Smooth muscle cell (in vitro differentiated cells): ENCODE measurements around the gene NRCAM. TPM values are rescaled to one million over a fixed set of nuclear protein-coding genes. Genes with fewer than 3 reads are reported as not detected.

Experiments
- DNase-seq: peaks from one replicate; lab custom pipeline; 2025; ENCODE audit not compliant: unreplicated experiment; lab: John Stamatoyannopoulos, UW
- H2AFZ ChIP-seq: fragments of 200-600 bp; sonication (generic); 2 replicates; pipeline ENCODE4 v1.6.0; 2016; ENCODE audit warnings: antibody characterized with exemption, low read depth, mild to moderate bottlenecking
- H3F3A ChIP-seq: fragments of 200-600 bp; sonication (generic); 2 replicates; pipeline ENCODE4 v1.6.0; 2017; ENCODE audit warnings: antibody characterized with exemption, low read depth
- H3K27ac ChIP-seq: fragments of 200-600 bp; sonication (generic); 2 replicates; pipeline ENCODE4 v1.5.1; 2016; ENCODE audit warnings: low read depth, mild to moderate bottlenecking
- H3K27me3 ChIP-seq: fragments of 200-600 bp; sonication (generic); 2 replicates; pipeline ENCODE4 v1.6.1; 2016; ENCODE audit warnings: low read depth, mild to moderate bottlenecking
- H3K36me3 ChIP-seq: fragments of 200-600 bp; sonication (generic); 2 replicates; pipeline ENCODE4 v1.5.1; 2016; ENCODE audit warnings: low read depth
- H3K4me1 ChIP-seq: fragments of 200-600 bp; sonication (generic); 2 replicates; pipeline ENCODE4 v1.5.1; 2016; ENCODE audit warnings: low read depth
- H3K4me2 ChIP-seq: fragments of 200-600 bp; sonication (generic); 2 replicates; pipeline ENCODE4 v1.6.0; 2016; ENCODE audit warnings: mild to moderate bottlenecking
- H3K4me3 ChIP-seq: fragments of 200-600 bp; sonication (generic); 2 replicates; pipeline ENCODE4 v1.5.1; 2016; ENCODE audit warnings: mild to moderate bottlenecking
- H3K79me2 ChIP-seq: fragments of 200-600 bp; sonication (generic); 2 replicates; pipeline ENCODE4 v1.6.0; 2016; ENCODE audit warnings: low read depth, mild to moderate bottlenecking
- H3K9ac ChIP-seq: fragments of 200-600 bp; sonication (generic); 2 replicates; pipeline ENCODE4 v1.6.0; 2016; ENCODE audit warnings: low read depth
- H3K9me3 ChIP-seq: fragments of 200-600 bp; sonication (generic); replicated peaks from 2 replicates; pipeline ENCODE4 v1.5.1; 2016; ENCODE audit warnings: low read depth
- H4K20me1 ChIP-seq: fragments of 200-600 bp; sonication (generic); 2 replicates; pipeline ENCODE4 v1.6.0; 2016; ENCODE audit warnings: low read depth
- WGBS: methylation state at CpG from one replicate; pipeline ENCODE4 v1.1.7; 2016; ENCODE audit warnings: low lambda C conversion rate; 5-methylcytosine and 5-hydroxymethylcytosine counted together
- polyA plus RNA-seq: library from polyadenylated mRNA; unstranded; fragments of >200 nt; fragmentation: Nextera tagmentation; extraction: Ambion mirVana; gene quantifications from 2 replicates; pipeline ENCODE4 v1.2.1, GENCODE V29; 2016
- total RNA-seq: library from RNA; depleted of rRNA; stranded (reverse); fragments of >200 nt; gene quantifications from 2 replicates; pipeline ENCODE4 v1.2.3, GENCODE V29; 2014
- TF ChIP-seq, protein P1 (sequence below): fragments of 200-600 bp; sonication (generic); IDR thresholded peaks from 2 replicates; pipeline ENCODE4 v1.5.1; 2017; ENCODE audit warnings: borderline replicate concordance, mild to moderate bottlenecking, antibody characterized with exemption; ENCODE audit not compliant: insufficient read depth, poor library complexity, severe bottlenecking

The NRCAM gene
- total and polyA plus RNA-seq, 2 experiments from 2014 or later = 0.49 TPM; not detected in 1

- Histone ChIP-seq H3K27me3 (no peaks in the 10 kb centered on the region), H3K4me1 (peaks cover 31% of the 10 kb centered on the region), H3K4me2 (no peak overlapping the region), H3K79me2 (no peaks in the 10 kb centered on the region), H3K9ac (no peak overlapping the region), H3K9me3 (no peaks in the 10 kb centered on the region), H3K4me3 (no peak overlapping the region), H4K20me1 (no peaks in the 10 kb centered on the region), H3K36me3 (no peaks in the 10 kb centered on the region), H2AFZ (no peak overlapping the region), H3F3A (peaks cover 8% of the 10 kb centered on the region), H3K27ac (no peak overlapping the region)
- DNase-seq = no peak
- TF ChIP-seq, protein P1, sequence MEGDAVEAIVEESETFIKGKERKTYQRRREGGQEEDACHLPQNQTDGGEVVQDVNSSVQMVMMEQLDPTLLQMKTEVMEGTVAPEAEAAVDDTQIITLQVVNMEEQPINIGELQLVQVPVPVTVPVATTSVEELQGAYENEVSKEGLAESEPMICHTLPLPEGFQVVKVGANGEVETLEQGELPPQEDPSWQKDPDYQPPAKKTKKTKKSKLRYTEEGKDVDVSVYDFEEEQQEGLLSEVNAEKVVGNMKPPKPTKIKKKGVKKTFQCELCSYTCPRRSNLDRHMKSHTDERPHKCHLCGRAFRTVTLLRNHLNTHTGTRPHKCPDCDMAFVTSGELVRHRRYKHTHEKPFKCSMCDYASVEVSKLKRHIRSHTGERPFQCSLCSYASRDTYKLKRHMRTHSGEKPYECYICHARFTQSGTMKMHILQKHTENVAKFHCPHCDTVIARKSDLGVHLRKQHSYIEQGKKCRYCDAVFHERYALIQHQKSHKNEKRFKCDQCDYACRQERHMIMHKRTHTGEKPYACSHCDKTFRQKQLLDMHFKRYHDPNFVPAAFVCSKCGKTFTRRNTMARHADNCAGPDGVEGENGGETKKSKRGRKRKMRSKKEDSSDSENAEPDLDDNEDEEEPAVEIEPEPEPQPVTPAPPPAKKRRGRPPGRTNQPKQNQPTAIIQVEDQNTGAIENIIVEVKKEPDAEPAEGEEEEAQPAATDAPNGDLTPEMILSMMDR = no peak
- WGBS = 44% methylated on average over 2 of the region's 2 CpGs
Measured at GRCh38 chr7:108285778-108286177, 170.5 kb downstream of the NRCAM start.

GRCh38 chr7:108285003-108285368, 171.2 kb downstream of the NRCAM start:
- Histone ChIP-seq H3K9me3 (no peaks in the 10 kb centered on the region), H2AFZ (no peak overlapping the region), H3K4me1 (peaks cover 24% of the 10 kb centered on the region), H3K4me2 (no peak overlapping the region), H4K20me1 (no peaks in the 10 kb centered on the region), H3K79me2 (no peaks in the 10 kb centered on the region), H3K9ac (no peak overlapping the region), H3K4me3 (no peak overlapping the region), H3K36me3 (no peaks in the 10 kb centered on the region), H3F3A (peaks cover under 1% of the 10 kb centered on the region), H3K27me3 (no peaks in the 10 kb centered on the region), H3K27ac (no peak overlapping the region)
- TF ChIP-seq, protein P1 = no peak
- DNase-seq = no peak
- 65% methylated on average over 2 of the region's 2 CpGs for WGBS

GRCh38 chr7:108284349-108285002, 171.8 kb downstream of the NRCAM start:
- H3F3A ChIP-seq = no peaks in the 10 kb centered on the region
- no peak overlapping the region for H3K27ac ChIP-seq
- H3K9me3 ChIP-seq = no peaks in the 10 kb centered on the region
- H2AFZ ChIP-seq = no peak overlapping the region
- no peaks in the 10 kb centered on the region for H4K20me1 ChIP-seq
- H3K9ac ChIP-seq = no peak overlapping the region
- H3K4me3 ChIP-seq = no peak overlapping the region
- H3K79me2 ChIP-seq = no peaks in the 10 kb centered on the region
- no peak for DNase-seq
- WGBS = 78% methylated on average over 6 of the region's 6 CpGs
- H3K36me3 ChIP-seq = no peaks in the 10 kb centered on the region
- TF ChIP-seq, protein P1 = no peak
- H3K27me3 ChIP-seq = no peaks in the 10 kb centered on the region
- peaks cover 18% of the 10 kb centered on the region for H3K4me1 ChIP-seq
- H3K4me2 ChIP-seq = no peak overlapping the region

DNA sequence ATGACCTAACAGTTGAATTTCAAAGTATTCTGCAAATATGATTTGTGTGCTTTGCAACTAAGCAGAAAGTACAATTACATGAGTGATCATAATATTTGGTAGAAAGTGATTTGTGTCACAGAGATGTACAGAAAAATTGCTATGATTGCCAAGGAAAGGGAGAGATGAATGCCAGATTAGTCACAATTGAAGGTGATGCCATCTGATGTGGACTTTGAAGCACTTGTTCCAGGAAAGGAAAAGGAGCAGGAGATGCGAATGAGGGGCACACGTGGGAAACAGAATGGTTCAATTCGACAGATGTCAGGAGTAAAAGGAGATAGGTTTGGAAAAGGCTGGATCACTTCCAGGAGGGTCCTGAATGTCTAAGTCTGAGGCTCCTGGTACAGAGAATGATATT, 173.0 kb downstream of the NRCAM start:
- H3K36me3 ChIP-seq = no peaks in the 10 kb centered on the region
- H3F3A ChIP-seq = no peaks in the 10 kb centered on the region
- no peak for DNase-seq
- no peaks in the 10 kb centered on the region for H3K27me3 ChIP-seq
- no peak overlapping the region for H3K4me2 ChIP-seq
- H4K20me1 ChIP-seq = no peaks in the 10 kb centered on the region
- 87% methylated on average over 3 of the region's 3 CpGs for WGBS
- no peak overlapping the region for H2AFZ ChIP-seq
- H3K4me3 ChIP-seq = no peak overlapping the region
- TF ChIP-seq, protein P1 = no peak
- no peaks in the 10 kb centered on the region for H3K9me3 ChIP-seq
- no peak overlapping the region for H3K27ac ChIP-seq
- H3K79me2 ChIP-seq = no peaks in the 10 kb centered on the region
- peaks cover 18% of the 10 kb centered on the region for H3K4me1 ChIP-seq
- no peak overlapping the region for H3K9ac ChIP-seq
